Activated CD4-positive, alpha-beta T cell treated with anti-CD3 and anti-CD28 coated beads, Interleukin-2, amount 10 ng/mL, durations not matched to agents 7 days and 5 days (primary cell): Measurements from ENCODE around the gene FNDC11. TPM values are rescaled to one million over a fixed set of nuclear protein-coding genes. Genes with fewer than 3 reads are reported as not detected.

ENCODE experiments used
- CTCF ChIA-PET: fragments of 350-600 bp; sonication (Branson Sonifier 250); formaldehyde crosslinking; loops from one replicate; lab custom pipeline; 2021; ENCODE audit warnings: antibody characterized with exemption; lab: Charles Lee
- POLR2A ChIA-PET: fragments of 350-600 bp; sonication (Branson Sonifier 250); formaldehyde crosslinking; loops from one replicate; lab custom pipeline; 2021; ENCODE audit warnings: antibody characterized with exemption; lab: Charles Lee
- DNase-seq: peaks from one replicate; pipeline ENCODE4 v3.0.0-alpha.2; 2020
- H3K27ac Mint-ChIP-seq: one replicate; pipeline ENCODE4 v1.8.0; 2021; ENCODE audit warnings: mild to moderate bottlenecking, moderate library complexity, mixed read lengths
- H3K27me3 Mint-ChIP-seq: one replicate; pipeline ENCODE4 v1.8.0; 2021; ENCODE audit warnings: mixed read lengths
- H3K36me3 Mint-ChIP-seq: one replicate; pipeline ENCODE4 v1.8.0; 2021; ENCODE audit warnings: low read depth, mixed read lengths
- H3K4me1 Mint-ChIP-seq: one replicate; pipeline ENCODE4 v1.8.0; 2021; ENCODE audit warnings: mixed read lengths
- H3K4me3 Mint-ChIP-seq: one replicate; pipeline ENCODE4 v1.8.0; 2021; ENCODE audit warnings: mild to moderate bottlenecking, moderate library complexity, mixed read lengths
- H3K9me3 Mint-ChIP-seq: one replicate; pipeline ENCODE4 v1.8.0; 2021; ENCODE audit warnings: mixed read lengths
- total RNA-seq, 2 experiments: library from RNA; stranded (reverse); gene quantifications; one replicate each; pipeline ENCODE4 v1.2.3, GENCODE V29; 2021

FNDC11 gene
- total RNA-seq, 2 experiments from 2014 or later = 0.15 to 0.57 TPM

DNA sequence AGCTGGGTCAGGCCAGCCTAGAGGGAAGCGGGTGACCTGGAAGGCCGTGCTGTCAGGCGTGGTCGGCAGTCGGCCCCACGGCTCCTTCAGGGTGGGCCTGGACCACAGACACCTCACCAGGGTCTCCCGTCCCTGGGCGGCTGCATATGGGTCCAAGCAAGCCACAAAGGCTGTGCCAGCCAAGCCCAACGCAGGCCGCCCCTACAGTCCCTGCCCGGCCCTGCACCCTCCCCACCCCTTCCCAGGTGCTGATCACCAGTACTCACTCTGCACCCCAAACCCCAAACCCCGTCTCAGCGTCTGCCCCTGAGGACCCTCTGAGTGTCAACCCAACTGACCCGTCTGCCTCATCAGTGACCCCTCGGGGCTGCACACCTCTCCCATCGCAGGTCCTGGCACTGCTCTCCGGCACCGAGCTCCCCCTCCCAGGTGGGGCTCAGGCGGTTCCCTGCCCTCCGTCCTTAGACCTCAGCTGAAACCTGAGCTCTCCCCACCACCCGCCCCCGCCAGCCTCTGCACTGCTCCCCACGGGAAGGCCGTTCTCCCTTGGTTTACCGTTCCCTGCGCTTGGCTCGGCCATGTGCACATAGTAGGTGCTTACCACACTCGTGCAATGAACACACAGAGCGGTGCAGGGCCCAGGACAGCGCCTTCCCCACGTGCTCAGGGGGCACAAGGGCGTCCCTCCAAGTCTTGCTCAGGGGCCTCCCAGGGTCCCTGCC, 34.9 kb upstream of the FNDC11 start:
- no peak for DNase-seq
- Mint-ChIP-seq H3K4me1 (peaks cover 13% of the 10 kb centered on the region), H3K9me3 (peaks cover 19% of the 10 kb centered on the region), H3K27me3 (peaks cover 14% of the 10 kb centered on the region), H3K4me3 (peak overlapping the region; percentile 67), H3K27ac (peak overlapping the region; percentile 73), H3K36me3 (peaks cover 21% of the 10 kb centered on the region)
- ChIA-PET POLR2A (no interaction called here), CTCF (interaction anchor here (1.4 kb wide), 1 partner anchor 10 kb away, joined by 4 read pairs; no protein-coding TSS in a partner anchor)

GRCh38 chr20:63519668-63520503, 34.1 kb upstream of the FNDC11 start:
- Mint-ChIP-seq H3K4me1 (peaks cover 12% of the 10 kb centered on the region), H3K4me3 (peak overlapping the region; percentile 67), H3K36me3 (peaks cover 23% of the 10 kb centered on the region), H3K27ac (peak overlapping the region; percentile 74), H3K27me3 (peaks cover 9% of the 10 kb centered on the region), H3K9me3 (peaks cover 15% of the 10 kb centered on the region)
- peak; percentile 71 for DNase-seq
- ChIA-PET CTCF (interaction anchor here (0.5 to 2.3 kb wide), 5 partner anchors 10 to 114 kb away, joined by 3 to 21 read pairs (median 4); partner anchors contain the start of gene PTK6), POLR2A (no interaction called here)

GRCh38 chr20:63520504-63520933, 33.4 kb upstream of the FNDC11 start, which contains the start of gene PPDPF:
PPDPF (plus strand) TSS chr20:63520765; CDS start chr20:63521309, 544 bp downstream.
- CTCF ChIA-PET = interaction anchor here (0.6 to 2.3 kb wide), 7 partner anchors 14 to 537 kb away, joined by 3 to 21 read pairs (median 4); partner anchors contain the start of gene PTK6
- POLR2A ChIA-PET = interaction anchor here (0.7 kb wide), 1 partner anchor 308 kb away, joined by 3 read pairs; no protein-coding TSS in a partner anchor
- H3K4me1 Mint-ChIP-seq = peaks cover 12% of the 10 kb centered on the region
- peak; percentile 84 for DNase-seq
- peak within 1 kb of the TSS; percentile 90 for H3K27ac Mint-ChIP-seq
- peak within 1 kb of the TSS; percentile 73 for H3K4me3 Mint-ChIP-seq
- peaks cover 3% of the 10 kb centered on the region for H3K27me3 Mint-ChIP-seq
- H3K9me3 Mint-ChIP-seq = peaks cover 10% of the 10 kb centered on the region
- peaks cover 23% of the 10 kb centered on the region for H3K36me3 Mint-ChIP-seq

GRCh38 chr20:63520934-63521601, 32.9 kb upstream of the FNDC11 start:
- H3K36me3 Mint-ChIP-seq = peaks cover 23% of the 10 kb centered on the region
- H3K27ac Mint-ChIP-seq = peak overlapping the region; percentile 81
- CTCF ChIA-PET = interaction anchor here (0.6 to 2.3 kb wide), 7 partner anchors 13 to 536 kb away, joined by 3 to 21 read pairs (median 4); partner anchors contain the start of gene PTK6
- peak overlapping the region; percentile 73 for H3K4me3 Mint-ChIP-seq
- H3K4me1 Mint-ChIP-seq = peaks cover 12% of the 10 kb centered on the region
- no peaks in the 10 kb centered on the region for H3K27me3 Mint-ChIP-seq
- DNase-seq = peak; percentile 77
- H3K9me3 Mint-ChIP-seq = peaks cover 8% of the 10 kb centered on the region
- POLR2A ChIA-PET = interaction anchor here (0.7 kb wide), 2 partner anchors 24 to 307 kb away, joined by 3 read pairs; no protein-coding TSS in a partner anchor

DNA sequence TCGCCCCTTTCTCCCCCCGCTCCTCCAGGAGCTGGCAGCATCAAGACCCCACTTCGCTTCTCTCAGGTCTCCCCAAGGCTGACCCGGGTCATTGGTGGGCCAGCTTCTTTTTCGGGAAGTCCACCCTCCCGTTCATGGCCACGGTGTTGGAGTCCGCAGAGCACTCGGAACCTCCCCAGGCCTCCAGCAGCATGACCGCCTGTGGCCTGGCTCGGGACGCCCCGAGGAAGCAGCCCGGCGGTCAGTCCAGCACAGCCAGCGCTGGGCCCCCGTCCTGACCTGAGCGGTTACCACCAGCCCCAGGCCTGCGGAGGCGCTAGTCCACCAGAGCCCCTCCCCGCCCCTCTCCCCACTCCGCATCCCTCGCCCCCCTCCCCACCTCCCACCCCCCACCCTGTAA, 32.4 kb upstream of the FNDC11 start:
- H3K27ac Mint-ChIP-seq = peak overlapping the region; percentile 81

GRCh38 chr20:63522091-63522868, 31.7 kb upstream of the FNDC11 start:
- no peak for DNase-seq
- Mint-ChIP-seq H3K4me3 (peak overlapping the region; percentile 59), H3K27ac (peak overlapping the region; percentile 62), H3K9me3 (peaks cover 8% of the 10 kb centered on the region), H3K4me1 (peaks cover 12% of the 10 kb centered on the region), H3K27me3 (peaks cover 3% of the 10 kb centered on the region), H3K36me3 (peaks cover 23% of the 10 kb centered on the region)
- CTCF ChIA-PET = interaction anchor here (0.6 to 2.3 kb wide), 6 partner anchors 12 to 598 kb away, joined by 3 to 21 read pairs (median 4); partner anchors contain the start of gene PTK6
- POLR2A ChIA-PET = no interaction called here

More for the DNA sequence above, 32.4 kb upstream of the FNDC11 start:
- peaks cover 23% of the 10 kb centered on the region for H3K36me3 Mint-ChIP-seq
- no peak for DNase-seq
- H3K4me3 Mint-ChIP-seq = peak overlapping the region; percentile 73
- peaks cover 8% of the 10 kb centered on the region for H3K9me3 Mint-ChIP-seq
- H3K4me1 Mint-ChIP-seq = peaks cover 12% of the 10 kb centered on the region
- no peaks in the 10 kb centered on the region for H3K27me3 Mint-ChIP-seq
- ChIA-PET CTCF (interaction anchor here (1.0 to 2.3 kb wide), 5 partner anchors 13 to 536 kb away, joined by 3 to 21 read pairs (median 4); partner anchors contain the start of gene PTK6), POLR2A (interaction anchor here (0.7 kb wide), 1 partner anchor 25 kb away, joined by 3 read pairs; no protein-coding TSS in a partner anchor)

- Mint-ChIP-seq H3K27me3 (peaks cover 6% of the 10 kb centered on the region), H3K27ac (no peak overlapping the region), H3K36me3 (peaks cover 23% of the 10 kb centered on the region), H3K4me3 (no peak overlapping the region), H3K4me1 (peaks cover 14% of the 10 kb centered on the region), H3K9me3 (peaks cover 8% of the 10 kb centered on the region)
- ChIA-PET CTCF (interaction anchor here (0.7 to 1.5 kb wide), 4 partner anchors 14 to 597 kb away, joined by 3 to 4 read pairs (median 4); partner anchors contain the start of gene PTK6), POLR2A (no interaction called here)
- no peak for DNase-seq
These were observed 30.9 kb upstream of the FNDC11 start for GRCh38 chr20:63522981-63523611.

DNA sequence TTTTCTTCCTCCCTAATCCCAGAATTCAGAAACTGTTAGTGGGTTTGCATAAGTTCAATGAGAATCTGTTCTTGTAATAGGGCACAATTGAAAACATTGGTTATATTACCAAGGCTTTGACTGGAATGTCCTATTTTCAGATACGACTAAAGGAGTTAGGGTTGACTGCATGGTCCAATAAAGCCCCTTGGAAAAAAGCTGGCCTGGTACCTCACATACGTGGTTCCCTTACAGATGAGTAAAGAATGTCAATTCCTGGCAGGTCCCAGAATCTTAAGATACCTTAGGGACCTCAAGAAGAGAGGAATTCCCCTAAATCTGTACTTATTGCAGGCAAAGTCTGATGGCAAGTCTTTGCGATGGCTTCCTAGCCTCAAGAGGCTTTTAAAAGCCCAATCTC, 28.8 kb upstream of the FNDC11 start:
- Mint-ChIP-seq H3K4me3 (no peak overlapping the region), H3K9me3 (peaks cover 8% of the 10 kb centered on the region), H3K36me3 (peaks cover 23% of the 10 kb centered on the region), H3K27me3 (peaks cover 6% of the 10 kb centered on the region), H3K27ac (no peak overlapping the region), H3K4me1 (peaks cover 9% of the 10 kb centered on the region)
- CTCF ChIA-PET = no interaction called here
- POLR2A ChIA-PET = no interaction called here
- no peak for DNase-seq

- peaks cover 8% of the 10 kb centered on the region for H3K9me3 Mint-ChIP-seq
- DNase-seq = no peak
- ChIA-PET CTCF (no interaction called here), POLR2A (no interaction called here)
- H3K4me1 Mint-ChIP-seq = peaks cover 9% of the 10 kb centered on the region
- H3K4me3 Mint-ChIP-seq = no peak overlapping the region
- no peak overlapping the region for H3K27ac Mint-ChIP-seq
- H3K27me3 Mint-ChIP-seq = peaks cover 6% of the 10 kb centered on the region
- peaks cover 23% of the 10 kb centered on the region for H3K36me3 Mint-ChIP-seq
These were observed 28.0 kb upstream of the FNDC11 start for GRCh38 chr20:63525971-63526370.

- peaks cover 6% of the 10 kb centered on the region for H3K27me3 Mint-ChIP-seq
- DNase-seq = no peak
- peaks cover 8% of the 10 kb centered on the region for H3K4me1 Mint-ChIP-seq
- POLR2A ChIA-PET = no interaction called here
- H3K9me3 Mint-ChIP-seq = peaks cover 8% of the 10 kb centered on the region
- CTCF ChIA-PET = interaction anchor here (0.6 to 2.0 kb wide), 3 partner anchors 10 to 595 kb away, joined by 3 to 7 read pairs (median 3); partner anchors contain the start of gene PTK6
- peaks cover 19% of the 10 kb centered on the region for H3K36me3 Mint-ChIP-seq
- no peak overlapping the region for H3K4me3 Mint-ChIP-seq
- no peak overlapping the region for H3K27ac Mint-ChIP-seq
These were observed 26.8 kb upstream of the FNDC11 start for GRCh38 chr20:63527184-63527583.
